ENCODE data around the gene IGFL4.

The IGFL4 gene

GRCh38 chr19:45998834-45999233, 42.0 kb downstream of the IGFL4 start:
- no peak for DNase-seq (ENCODE audit: insufficient read length, low spot score)
- no peak for FAIRE-seq

GRCh38 chr19:45996933-45997332, 43.9 kb downstream of the IGFL4 start:
- FAIRE-seq (no peak), DNase-seq (ENCODE audit: insufficient read length, low spot score) (no peak)

- no peak for FAIRE-seq
- no peak for DNase-seq (ENCODE audit: insufficient read length, low spot score)
These were observed 45.0 kb downstream of the IGFL4 start for GRCh38 chr19:45995715-45996385.

GRCh38 chr19:45994998-45995714, 45.6 kb downstream of the IGFL4 start, which contains the start of gene CCDC61:
Gene CCDC61, plus strand, starts transcription at chr19:45995467. Its CDS starts 7,552 bp downstream, at chr19:46003019.
- DNase-seq (ENCODE audit: insufficient read length, low spot score): peak; percentile 99
- FAIRE-seq: peak; percentile 88

GRCh38 chr19:45994456-45994997, 46.3 kb downstream of the IGFL4 start:
- FAIRE-seq: no peak

GRCh38 chr19:45990113-45990728, 50.6 kb downstream of the IGFL4 start:
- no peak for FAIRE-seq
- no peak for DNase-seq (ENCODE audit: insufficient read length, low spot score)

More at GRCh38 chr19:45994456-45994997, 46.3 kb downstream of the IGFL4 start:
- DNase-seq (ENCODE audit: insufficient read length, low spot score): no peak

Data from HTR-8/SVneo (cell line).